ENCODE measurements around the gene CST3. TPM values are rescaled to one million over a fixed set of nuclear protein-coding genes. Genes with fewer than 3 reads are reported as not detected.
A peak's percentile ranks its signal among the peaks of the same experiment; 100 is the strongest.
"Not testable (repeated sequence)": the region's sequence is repeated elsewhere in the genome, so short reads cannot be mapped to it uniquely, and the experiment has no call there.

CST3 gene
- total RNA-seq, 2 donors from 2014 or later: 884 to 914 TPM

GRCh38 chr20:23636182-23636907 is 1.4 kb downstream of the CST3 start:
- TF ChIP-seq, protein P1, sequence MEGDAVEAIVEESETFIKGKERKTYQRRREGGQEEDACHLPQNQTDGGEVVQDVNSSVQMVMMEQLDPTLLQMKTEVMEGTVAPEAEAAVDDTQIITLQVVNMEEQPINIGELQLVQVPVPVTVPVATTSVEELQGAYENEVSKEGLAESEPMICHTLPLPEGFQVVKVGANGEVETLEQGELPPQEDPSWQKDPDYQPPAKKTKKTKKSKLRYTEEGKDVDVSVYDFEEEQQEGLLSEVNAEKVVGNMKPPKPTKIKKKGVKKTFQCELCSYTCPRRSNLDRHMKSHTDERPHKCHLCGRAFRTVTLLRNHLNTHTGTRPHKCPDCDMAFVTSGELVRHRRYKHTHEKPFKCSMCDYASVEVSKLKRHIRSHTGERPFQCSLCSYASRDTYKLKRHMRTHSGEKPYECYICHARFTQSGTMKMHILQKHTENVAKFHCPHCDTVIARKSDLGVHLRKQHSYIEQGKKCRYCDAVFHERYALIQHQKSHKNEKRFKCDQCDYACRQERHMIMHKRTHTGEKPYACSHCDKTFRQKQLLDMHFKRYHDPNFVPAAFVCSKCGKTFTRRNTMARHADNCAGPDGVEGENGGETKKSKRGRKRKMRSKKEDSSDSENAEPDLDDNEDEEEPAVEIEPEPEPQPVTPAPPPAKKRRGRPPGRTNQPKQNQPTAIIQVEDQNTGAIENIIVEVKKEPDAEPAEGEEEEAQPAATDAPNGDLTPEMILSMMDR (IDR thresholded peaks at IDR 0.05): no peak
- Histone ChIP-seq H3K9me3 (no peaks in the 10 kb centered on the region), H3K4me1 (peaks cover 0 to 39% of the 10 kb centered on the region in 2 donors), H3K27ac (peak overlapping the region; percentile 98), H3K4me3 (peak overlapping the region; percentile 83 to 97), H3K27me3 (no peaks in the 10 kb centered on the region), H3K36me3 (peaks cover 21% of the 10 kb centered on the region)
- DNase-seq (ENCODE audit: low spot score): no peak

DNA sequence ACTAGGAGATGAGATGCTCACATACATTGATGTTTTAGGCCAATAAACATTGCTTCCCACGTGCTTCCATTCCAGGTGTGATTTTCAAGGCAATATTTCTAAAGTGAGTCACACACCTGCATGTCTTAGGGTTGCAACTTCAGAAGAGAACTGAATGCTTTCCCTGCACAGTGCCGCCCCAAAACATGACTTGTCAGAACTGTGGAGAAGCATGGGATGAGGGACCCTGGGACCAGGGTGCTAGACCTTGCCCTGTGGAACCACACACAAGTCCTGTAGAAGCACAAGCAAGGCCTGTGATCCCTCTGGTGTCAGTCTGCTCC is 2.0 kb downstream of the CST3 start:
- H3K9me3 ChIP-seq; H3K27me3 ChIP-seq; DNase-seq (ENCODE audit: low spot score): not testable (repeated sequence)
- Histone ChIP-seq H3K4me1 (peaks cover 0 to 39% of the 10 kb centered on the region in 2 donors), H3K36me3 (peaks cover 21% of the 10 kb centered on the region), H3K4me3 (peak overlapping the region; percentile 83 to 97), H3K27ac (peak overlapping the region; percentile 98)

DNA sequence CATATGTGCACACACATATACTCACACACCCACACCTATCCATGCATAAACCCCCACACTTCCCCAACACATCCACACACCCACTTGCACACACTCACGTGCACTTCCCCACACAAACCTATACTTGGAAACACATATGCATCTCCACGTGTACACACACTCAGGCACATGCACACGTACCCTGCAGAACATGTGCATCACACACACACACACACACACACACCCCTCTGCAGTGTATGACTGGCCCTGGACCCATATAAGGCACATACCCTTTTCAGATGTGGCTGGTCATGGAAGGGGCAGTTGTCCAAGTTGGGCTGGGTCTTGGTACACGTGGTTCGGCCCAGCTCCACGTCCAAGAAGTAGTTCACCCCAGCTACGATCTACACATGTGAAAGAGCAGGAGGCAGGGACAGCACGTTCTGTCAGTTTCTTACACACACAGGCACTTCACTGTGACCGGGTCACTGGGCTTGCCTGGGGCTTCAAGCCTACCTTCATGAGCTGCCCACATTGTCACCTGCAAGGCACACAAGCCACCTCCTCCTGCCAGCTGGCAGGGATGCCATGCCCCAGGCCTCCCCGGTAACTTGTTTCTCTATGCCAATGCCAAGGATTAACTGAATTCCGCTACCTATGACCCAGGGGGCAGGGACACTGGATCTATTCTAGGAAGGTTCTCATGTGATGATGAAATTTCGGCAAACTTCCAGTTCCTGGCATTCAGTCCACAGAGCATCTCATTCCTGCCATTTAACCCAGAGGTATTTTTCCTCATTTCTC is 2.6 kb downstream of the CST3 start:
- Histone ChIP-seq H3K27ac (peak overlapping the region; percentile 98), H3K9me3 (no peaks in the 10 kb centered on the region), H3K27me3 (no peaks in the 10 kb centered on the region), H3K36me3 (peaks cover 21% of the 10 kb centered on the region), H3K4me3 (peak overlapping the region in 1 of 2 donors; percentile 26), H3K4me1 (peaks cover 0 to 39% of the 10 kb centered on the region in 2 donors)
- no peak for DNase-seq (ENCODE audit: low spot score)
- TF ChIP-seq, protein P1 (IDR thresholded peaks at IDR 0.05): no peak

DNA sequence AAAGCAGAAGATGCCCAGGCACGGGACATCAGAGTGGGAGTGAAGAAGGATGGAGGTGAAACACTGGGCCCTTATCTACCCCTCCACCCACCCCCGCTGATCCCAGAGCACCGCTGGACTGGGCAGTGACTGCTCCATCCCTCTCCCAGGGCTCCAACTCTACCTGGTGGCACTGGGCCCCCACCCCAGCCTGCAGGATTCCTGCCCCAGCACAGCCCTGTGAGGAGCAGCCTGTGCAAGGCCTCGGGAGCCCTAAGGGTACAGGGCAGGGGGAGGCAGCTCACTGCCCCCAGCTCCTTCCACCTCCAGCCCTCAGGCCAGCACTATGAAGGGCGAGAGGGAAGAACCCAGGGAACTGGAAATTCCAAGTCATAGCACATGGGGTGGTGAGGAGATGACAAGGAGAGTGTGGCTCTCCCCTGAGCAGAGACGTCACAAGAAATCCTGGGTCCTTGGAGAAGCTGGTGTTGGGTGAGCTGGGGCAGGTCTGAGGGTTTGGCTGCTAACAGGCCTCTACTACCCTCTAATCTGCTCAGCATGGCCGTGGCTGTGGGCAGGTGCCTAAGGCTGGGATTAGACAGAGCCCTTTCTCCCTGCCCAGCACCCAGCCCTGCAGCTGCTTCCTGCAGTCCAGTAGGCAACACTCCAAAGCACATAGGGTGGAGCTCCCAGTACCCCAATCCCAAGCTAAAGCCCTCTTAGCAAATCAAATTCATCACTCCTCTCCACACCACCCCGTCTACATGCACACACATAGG is 3.5 kb downstream of the CST3 start:
- no peak for DNase-seq (ENCODE audit: low spot score)
- H3K27me3 ChIP-seq: no peaks in the 10 kb centered on the region
- H3K9me3 ChIP-seq: no peaks in the 10 kb centered on the region
- TF ChIP-seq, protein P1 (IDR thresholded peaks at IDR 0.05): no peak
- H3K4me3 ChIP-seq: no peak overlapping the region
- H3K36me3 ChIP-seq: peaks cover 21% of the 10 kb centered on the region
- peak overlapping the region; percentile 98 for H3K27ac ChIP-seq
- H3K4me1 ChIP-seq: peaks cover 0 to 44% of the 10 kb centered on the region in 2 donors

GRCh38 chr20:23632711-23633573 is 4.8 kb downstream of the CST3 start:
- TF ChIP-seq, protein P1 (IDR thresholded peaks at IDR 0.05): no peak

More at GRCh38 chr20:23632711-23633573, 4.8 kb downstream of the CST3 start:
- no peak for DNase-seq (ENCODE audit: low spot score)
- Histone ChIP-seq H3K4me3 (no peak overlapping the region), H3K4me1 (peaks cover 0 to 57% of the 10 kb centered on the region in 2 donors), H3K9me3 (no peaks in the 10 kb centered on the region), H3K27ac (peak overlapping the region; percentile 1 to 42), H3K36me3 (peaks cover 21% of the 10 kb centered on the region), H3K27me3 (no peaks in the 10 kb centered on the region)

All from right atrium auricular region (tissue), 2 donors.